HG03175 (cell line): ENCODE measurements around the gene GIMAP1.
A peak's percentile ranks its signal among the peaks of the same experiment; 100 is the strongest.
"Not testable (repeated sequence)": the region's sequence is repeated elsewhere in the genome, so short reads cannot be mapped to it uniquely, and the experiment has no call there.

Experiments used
- ATAC-seq: cut with Tn5 transposase; IDR thresholded peaks from one replicate; pipeline ENCODE4 v1.9.1; 2021; ENCODE audit warnings: mild to moderate bottlenecking, moderate library complexity; ENCODE audit not compliant: unreplicated experiment

GIMAP1 gene

DNA sequence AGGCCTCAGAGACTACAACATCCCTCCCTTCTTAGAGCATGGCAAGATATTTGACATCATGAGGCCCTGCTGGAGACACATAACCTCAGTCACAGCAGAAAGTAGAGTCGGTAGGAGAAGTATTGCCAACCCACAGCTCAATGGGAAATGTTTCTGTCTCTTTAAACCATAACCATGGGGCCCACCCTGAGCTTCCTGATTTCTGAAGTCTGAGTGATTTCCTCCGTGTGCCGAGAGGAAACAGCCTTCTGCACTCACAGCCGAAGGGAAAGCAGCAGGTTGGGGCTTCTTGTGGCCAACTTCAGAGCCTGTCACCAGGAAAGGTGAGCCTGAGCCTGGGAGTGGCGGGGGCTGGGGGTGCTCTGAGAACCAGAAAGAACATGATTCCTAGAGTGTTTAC is at the start of gene GIMAP1:
TSS of gene GIMAP1 (plus strand) at position 246 of the 400 bp plus-strand sequence. CDS start 2,435 bp downstream, outside the sequence.
- peak; percentile 61 for ATAC-seq

DNA sequence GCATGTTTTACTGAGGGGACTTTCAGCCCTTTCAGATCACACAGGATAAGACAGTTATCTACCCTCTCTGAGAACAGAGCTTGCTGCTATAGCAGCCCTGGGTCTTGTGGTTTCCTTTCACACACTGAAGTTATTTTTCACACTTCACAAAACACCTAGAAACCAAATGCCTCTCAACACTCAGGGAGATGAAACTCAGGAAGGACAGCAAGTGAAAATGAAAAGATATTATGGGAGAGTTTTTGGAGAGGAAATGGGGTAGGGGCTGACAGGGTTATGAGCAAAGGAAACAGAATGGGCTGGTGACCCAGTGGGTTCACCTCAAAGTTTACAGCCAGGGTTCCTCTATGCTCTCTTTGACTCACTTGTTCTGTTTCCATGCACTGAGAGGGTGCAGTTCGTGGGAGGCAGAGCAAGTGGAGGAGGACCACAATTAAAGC is 47.9 kb upstream of the GIMAP1 start:
- ATAC-seq, result peak; percentile 84

DNA sequence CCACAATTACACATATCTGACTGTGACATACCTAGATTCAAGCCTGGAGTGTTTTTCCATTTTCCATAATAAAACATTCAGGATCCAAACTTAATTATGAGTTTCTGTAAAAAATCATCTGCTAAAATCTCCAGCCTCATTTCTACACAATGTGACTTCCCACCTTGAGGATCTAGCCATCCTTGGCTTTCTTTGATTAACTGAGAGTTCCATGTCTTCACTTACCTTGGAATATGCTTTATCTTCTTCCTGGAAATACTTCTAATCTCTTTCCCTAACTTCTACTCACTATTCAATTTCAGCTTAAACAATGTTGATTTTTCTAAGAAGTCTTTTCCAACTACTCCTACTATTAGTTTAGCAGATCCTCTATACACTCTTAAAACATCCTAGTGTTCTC is 47.4 kb upstream of the GIMAP1 start:
- no peak for ATAC-seq

DNA sequence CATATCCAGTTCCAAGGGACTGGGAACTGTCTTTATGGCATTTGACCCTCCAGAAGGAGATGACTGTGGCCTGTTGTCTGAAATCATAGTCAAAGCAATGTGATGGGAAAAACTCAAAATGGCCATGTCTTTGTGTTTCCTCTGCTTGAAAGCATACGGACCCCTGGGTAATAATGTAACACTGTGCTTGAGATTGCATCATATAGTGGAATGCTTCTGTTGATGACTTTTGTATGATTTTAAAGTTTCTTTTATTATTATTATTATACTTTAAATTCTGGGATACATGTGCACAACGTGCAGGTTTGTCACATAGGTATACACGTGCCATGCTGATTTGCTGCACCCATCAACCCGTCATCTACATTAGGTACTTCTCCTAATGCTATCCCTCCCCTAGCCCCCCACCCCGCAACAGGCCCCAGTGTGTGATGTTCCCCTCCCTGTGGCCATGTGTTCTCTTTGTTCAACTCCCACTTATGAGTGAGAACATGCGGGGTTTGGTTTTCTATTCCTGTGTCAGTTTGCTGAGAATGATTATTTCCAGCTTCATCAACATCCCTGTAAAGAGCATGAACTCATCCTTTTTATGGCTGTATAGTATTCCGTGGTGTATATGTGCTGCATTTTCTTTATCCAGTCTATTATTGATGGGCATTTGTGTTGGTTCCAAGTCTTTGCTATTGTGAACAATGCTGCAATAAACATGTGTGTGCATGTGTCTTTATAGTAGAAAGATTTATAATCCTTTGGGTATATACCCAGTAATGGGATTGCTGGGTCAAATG is 44.4 kb upstream of the GIMAP1 start:
- ATAC-seq, result not testable (repeated sequence)

DNA sequence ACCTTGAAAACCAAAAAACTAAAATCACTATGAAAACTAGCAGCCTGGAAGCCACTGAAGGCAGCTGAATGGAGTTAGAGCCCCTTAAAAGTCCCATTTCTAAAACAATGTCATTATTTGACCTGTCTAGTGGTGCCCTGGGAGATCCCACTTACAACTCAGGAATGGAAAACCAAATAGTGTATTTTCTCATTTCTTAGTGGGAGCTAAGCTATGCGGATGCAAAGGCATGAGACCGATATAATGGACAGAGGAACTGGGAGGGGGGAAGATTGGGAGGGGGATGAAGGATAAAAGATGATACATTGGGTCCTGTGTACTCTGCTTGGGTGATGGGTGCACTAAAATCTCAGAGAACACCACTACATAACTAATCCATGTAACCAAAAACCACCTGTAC is 40.7 kb upstream of the GIMAP1 start:
- ATAC-seq, result no peak

DNA sequence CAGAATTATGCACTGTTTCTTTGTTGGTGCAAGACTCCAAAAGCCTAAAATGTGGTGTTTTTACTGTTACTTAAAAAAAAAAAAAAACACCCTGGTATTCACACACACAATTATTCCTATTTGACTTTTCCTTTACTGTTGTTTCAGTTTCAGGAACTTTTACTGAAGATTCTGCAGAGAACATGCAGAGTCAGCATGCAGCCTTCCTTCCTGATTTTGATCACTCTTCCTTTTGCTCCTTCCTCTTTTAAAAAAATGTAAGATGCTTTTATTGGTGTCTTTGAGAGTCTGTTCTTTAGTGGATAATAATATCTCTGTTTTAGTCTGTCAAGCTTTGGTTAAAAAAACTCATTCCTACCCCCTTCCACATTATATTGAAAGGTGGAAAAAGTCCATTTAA is 40.1 kb upstream of the GIMAP1 start:
- ATAC-seq, result not testable (repeated sequence)

DNA sequence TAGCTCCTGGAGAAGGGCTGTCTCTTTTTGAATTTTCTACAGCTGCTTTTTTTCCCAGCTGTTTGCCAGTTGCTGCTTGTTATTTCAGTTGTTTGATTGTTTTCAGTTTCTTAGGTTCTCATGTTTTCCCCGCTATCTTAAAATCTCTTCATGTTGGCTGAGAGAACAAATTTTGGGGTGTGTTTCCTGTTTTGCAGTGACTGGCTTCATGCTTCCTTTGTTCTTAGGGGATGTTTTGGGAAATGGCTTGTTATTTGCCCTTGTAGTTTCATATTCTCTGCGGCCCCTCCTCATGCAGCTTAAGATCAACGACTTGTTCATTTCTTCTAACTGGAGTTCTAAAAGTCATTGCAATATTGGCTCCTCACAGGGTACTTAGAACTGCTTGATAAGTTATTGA is 39.6 kb upstream of the GIMAP1 start:
- not testable (repeated sequence) for ATAC-seq

DNA sequence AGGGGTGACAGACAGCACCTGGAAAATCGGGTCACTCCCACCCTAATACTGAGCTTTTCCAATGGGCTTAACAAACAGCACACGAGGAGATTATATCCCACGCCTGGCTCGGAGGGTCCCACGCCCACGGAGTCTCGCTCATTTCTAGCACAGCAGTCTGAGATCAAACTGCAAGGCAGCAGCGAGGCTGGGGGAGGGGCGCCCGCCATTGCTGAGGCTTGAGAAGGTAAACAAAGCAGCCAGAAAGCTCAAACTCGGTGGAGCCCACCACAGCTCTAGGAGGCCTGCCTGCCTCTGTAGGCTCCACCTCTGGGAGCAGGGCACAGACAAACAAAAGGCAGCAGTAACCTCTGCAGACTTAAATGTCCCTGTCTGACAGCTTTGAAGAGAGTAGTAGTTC is 37.8 kb upstream of the GIMAP1 start:
- ATAC-seq, result not testable (repeated sequence)

DNA sequence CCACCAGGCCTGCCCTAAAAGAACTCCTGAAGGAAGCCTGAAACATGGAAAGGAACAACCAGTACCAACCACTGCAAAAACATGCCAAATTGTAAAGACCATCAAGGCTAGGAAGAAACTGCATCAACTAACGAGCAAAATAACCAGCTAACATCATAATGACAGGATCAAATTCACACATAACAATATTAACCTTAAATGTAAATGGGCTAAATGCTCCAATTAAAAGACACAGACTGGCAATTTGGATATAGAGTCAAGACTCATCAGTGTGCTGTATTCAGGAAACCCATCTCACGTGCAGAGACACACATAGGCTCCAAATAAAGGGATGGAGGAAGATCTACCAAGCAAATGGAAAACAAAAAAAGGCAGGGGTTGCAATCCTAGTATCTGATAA is 36.0 kb upstream of the GIMAP1 start:
- ATAC-seq, result not testable (repeated sequence)

DNA sequence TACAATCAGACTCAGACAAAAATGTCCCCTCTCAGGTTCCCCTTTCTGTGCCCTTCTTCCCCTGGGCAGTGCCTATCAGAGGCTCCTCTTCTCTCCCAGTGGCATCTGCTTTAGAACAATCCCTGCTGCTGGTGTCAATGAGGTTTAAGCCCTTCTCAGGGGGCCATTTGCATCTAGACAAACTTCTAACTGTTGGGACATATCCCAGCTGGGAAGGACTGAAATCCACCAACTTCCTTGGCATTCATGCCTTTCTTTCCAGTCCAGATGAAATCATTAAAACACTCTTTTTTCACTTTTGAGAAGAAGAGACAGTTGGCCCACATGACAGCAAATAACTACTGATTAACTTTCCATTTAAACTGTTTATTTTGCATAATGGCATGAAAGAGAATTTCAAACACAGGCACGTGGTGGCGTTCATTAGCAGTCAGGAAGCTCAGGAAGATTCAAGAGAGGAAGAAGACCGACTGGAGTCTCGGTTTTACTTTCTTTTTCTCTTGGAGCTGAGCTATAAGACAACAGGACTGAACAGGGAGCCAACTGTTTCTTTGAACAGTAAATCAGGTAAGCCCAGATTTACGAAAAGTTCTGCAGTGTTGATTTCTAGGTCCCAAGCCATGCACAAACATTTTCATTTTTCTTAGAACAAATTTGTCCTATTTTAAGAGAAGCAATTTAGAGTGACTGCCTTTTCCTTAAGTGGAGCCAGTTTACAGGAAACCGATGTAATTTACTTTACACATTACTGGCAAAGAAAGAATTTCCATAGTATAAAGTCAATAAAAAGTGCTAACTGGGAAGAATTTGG is 31.0 kb upstream of the GIMAP1 start, which contains the start of gene GIMAP2:
TSS of gene GIMAP2 (plus strand) at position 488 of the 811 bp plus-strand sequence. CDS start 1,354 bp downstream, outside the sequence.
- peak; percentile 97 for ATAC-seq

DNA sequence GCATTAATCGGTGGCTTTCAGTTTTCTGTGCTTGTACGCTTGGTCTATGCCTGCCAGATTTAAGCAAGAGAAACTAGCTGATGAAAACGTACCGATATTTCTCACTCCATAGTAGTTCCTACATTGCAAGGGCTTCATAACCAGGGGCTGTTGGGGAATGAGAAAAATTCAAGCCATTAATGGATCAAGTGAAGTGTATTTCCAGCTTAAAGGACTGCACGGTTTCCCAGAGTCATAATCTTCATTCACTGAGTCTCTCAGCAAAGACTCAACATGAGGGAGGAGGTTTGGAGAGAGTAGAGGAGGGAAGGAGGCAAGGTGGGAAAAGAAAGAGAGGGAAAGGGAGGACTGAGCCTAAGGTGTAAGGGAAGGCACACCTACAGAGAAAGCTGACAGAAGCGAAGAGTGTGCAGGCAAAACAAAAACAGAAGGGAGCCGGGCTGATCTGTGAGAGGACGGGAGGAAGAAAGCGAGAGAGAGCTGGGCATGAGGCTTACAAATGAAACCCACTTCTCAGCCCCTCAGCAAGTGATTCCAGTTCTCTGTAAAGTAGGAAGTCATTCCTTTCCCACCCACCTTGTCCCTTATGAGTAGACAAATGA is 30.3 kb upstream of the GIMAP1 start:
- ATAC-seq, result peak; percentile 27

DNA sequence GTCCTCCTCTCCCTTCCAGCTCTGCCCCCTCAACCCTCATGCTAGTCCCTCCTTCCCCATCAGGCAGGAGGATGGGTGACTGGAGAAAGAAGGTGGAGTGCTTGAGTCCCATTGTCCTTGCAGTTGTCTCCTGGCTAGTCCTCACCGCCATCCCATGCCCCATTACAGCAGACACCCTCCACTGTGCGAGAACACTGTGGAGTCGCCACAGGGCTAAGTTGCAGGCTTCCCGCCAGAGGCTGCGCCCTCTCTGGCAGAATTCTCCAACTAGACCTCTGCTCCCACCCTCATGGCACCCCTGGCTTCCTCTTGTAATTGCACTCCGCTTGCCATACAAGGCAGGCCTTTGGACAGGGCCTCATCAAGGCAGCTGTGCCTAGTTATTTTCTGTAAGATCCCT is 27.8 kb upstream of the GIMAP1 start:
- ATAC-seq, result no peak

DNA sequence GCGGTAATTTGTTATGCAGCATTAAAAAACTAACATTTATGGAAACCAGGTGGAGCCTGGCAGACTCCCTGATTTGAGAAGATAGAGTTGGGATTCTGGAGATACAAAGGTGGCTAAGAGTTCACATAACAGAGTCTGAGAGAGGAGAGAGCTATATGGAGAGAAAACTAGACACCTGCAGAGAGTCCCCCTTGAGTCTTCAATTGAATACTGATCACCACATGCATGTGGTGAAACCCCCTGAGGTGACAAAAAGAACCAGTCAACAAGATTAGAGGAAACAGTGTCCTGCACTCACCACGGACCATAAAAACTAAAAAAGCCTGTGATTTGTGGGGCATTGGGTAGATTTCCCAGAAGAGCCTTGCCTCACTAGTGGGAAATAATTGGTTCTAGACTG is 20.8 kb upstream of the GIMAP1 start:
- ATAC-seq, result no peak

DNA sequence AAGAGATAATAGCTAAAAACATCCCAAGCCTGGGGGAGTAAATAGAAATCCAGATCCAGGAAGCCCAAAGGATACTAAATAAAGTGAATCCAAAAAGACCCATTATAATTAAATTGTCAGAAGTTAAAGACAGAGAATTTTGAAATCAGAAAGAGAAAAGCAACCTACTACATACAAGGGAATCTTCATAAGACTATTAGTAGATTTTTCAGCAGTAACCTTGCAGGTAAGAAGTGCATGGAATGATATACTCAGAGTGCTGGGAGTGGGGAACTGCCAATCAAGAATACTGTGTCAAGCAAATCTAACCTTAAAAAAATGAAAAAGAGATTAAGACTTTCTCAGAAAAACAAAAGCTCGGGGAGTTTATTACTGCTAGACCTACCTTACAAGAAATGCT is 13.2 kb upstream of the GIMAP1 start:
- ATAC-seq, result no peak

DNA sequence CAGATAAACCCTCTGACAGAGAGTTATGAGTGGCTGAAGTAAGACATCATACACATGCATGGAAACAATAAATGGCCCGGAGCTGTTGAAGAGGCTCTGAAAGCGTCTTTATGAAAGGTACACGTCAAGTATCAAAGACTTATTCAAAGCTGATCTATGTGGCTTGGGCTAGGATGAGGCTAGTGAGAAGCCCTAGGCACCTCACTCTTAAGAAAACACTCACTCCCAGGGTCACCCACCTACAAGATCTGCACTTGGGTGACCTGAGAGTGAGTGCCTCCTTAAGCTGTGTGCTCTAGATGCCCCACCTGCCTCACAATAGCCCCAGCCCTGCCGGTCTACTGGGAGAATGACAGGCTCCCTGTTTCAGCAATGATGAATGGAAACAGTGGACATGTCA is 1.1 kb upstream of the GIMAP1 start:
- no peak for ATAC-seq

DNA sequence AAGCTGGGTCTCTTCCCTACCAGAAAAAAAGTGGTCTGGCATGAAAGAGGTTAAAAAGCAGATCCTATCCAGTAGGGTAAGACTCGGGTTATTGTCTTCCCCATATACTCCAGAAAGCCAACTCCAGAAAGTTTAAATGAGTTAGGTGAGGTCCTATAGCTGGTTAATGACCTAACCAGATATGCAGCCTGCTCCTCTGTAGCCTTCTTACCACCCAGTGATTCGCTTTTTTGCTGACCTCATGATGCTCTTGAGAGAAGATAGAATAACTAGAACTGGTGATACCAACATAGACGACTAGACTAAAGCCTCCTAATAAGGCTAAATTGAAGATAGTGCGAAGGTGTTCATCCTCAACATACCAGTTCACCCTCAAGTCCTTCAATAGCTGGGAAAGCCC is 675 bp upstream of the GIMAP1 start:
- no peak for ATAC-seq

DNA sequence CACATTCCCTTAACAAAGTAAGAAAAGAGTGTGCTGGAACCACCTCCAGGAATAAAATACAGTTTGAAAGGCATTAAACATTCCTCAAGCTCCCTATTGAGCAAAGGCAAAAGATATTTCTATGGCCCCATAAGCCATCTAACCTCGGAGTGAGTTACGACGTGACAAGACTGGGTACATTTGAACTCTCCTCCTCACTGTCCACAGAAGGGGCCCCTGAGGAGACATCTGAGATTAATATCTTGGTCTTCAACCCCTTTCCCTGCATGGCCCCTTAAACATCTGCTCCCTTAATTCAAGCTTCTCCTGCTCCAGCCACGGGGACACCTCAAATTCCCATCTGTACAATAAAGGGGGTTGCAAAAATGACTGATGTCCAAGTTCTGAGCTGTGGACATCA is 526 bp downstream of the GIMAP1 start:
- no peak for ATAC-seq

DNA sequence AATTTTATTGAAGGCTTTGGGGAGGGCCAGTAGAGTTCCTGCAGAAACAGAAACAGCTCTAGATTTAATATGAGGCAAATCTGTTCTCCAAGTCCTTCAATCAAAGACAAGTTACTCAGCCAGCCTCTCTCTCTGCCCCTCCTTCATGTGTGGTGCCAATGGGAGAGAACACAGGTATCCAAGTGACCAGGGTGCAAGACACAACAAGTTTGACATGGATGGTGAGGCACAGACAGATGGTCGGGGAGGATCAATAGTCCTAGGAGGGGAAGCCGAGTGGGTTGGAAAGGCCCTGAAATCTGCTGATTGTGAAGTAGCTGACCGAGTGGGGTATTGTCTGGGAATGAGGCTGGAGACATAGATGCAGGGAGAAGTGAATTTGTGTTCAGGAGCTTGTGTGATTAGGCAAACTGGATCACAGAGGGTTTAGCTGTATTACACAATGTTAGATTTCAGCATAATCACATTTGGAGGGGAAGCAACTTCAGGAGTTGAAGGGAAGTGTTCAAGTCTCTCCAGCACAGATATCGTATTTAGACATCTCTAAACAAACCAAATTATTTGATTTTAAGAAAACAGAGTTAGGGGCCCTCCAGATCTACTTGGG is 1.5 kb downstream of the GIMAP1 start:
- no peak for ATAC-seq

DNA sequence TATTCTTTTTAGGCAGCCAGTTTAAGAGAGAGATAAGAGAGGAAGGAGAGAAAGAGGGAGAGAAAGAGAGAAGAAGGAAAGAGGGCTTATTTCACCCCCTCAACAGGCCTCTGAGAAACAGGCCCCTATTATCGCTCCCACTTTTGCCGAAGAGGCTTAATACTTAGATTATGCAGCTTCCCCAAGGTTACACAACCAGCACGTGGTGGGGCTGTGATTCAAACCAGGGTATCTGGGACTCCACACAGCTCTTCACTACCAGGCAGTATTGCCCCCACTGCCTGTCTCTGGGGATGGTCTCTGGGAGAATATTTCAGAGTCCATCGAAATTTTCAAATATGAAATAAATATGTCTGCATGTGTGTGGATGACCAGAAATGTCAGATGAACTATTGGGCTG is 3.0 kb downstream of the GIMAP1 start:
- ATAC-seq, result no peak

DNA sequence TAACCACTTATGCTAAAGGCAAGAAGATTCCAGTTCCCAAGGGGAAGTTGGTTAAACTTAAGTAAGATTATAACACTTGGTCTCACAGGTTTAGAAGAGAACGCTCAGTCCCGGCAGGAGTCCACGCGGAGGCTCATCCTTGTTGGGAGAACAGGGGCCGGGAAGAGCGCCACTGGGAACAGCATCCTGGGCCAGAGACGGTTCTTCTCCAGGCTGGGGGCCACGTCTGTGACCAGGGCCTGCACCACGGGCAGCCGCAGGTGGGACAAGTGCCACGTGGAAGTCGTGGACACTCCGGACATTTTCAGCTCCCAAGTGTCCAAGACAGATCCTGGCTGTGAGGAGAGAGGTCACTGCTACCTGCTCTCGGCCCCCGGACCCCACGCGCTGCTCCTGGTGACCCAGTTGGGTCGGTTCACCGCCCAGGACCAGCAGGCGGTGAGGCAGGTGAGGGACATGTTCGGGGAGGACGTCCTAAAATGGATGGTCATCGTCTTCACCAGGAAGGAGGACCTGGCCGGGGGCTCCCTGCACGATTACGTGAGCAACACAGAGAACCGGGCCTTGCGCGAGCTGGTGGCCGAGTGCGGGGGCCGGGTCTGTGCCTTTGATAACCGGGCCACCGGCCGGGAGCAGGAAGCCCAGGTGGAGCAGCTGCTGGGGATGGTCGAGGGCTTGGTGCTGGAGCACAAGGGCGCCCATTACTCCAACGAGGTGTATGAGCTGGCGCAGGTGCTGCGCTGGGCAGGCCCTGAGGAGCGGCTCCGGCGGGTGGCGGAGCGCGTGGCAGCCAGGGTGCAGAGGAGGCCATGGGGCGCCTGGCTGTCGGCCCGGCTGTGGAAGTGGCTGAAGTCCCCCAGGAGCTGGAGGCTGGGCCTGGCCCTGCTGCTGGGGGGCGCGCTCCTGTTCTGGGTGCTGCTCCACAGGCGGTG is 3.8 kb downstream of the GIMAP1 start:
- no peak for ATAC-seq
